ENCODE results near the gene CTIF. TPM values are rescaled to one million over a fixed set of nuclear protein-coding genes. Genes with fewer than 3 reads are reported as not detected.

Gene CTIF
- total RNA-seq, 1 donor from 2014 or later, result 15.0 TPM

GRCh38 chr18:48658721-48659120, 119.9 kb downstream of the CTIF start:
- DNase-seq (ENCODE audit: low read depth) (no peak), FAIRE-seq (no peak)
- H3K27me3 ChIP-seq (ENCODE audit: control insufficient read depth, insufficient read depth, low read length), result no peaks in the 10 kb centered on the region

GRCh38 chr18:48659188-48660009, 120.6 kb downstream of the CTIF start:
- Histone ChIP-seq H3K27me3 (ENCODE audit: control insufficient read depth, insufficient read depth, low read length) (no peaks in the 10 kb centered on the region), H3K4me3 (ENCODE audit: low read depth, low read length) (no peak overlapping the region), H3K36me3 (ENCODE audit: control insufficient read depth, insufficient read depth, low read length) (peaks cover 4% of the 10 kb centered on the region)
- no peak for DNase-seq (ENCODE audit: low read depth)
- FAIRE-seq, result peak; percentile 87
- TF ChIP-seq CTCF (IDR thresholded peaks at IDR 0.05; ENCODE audit: insufficient read depth, low read length, severe bottlenecking), result no peak

More at GRCh38 chr18:48658721-48659120, 119.9 kb downstream of the CTIF start:
- peaks cover under 1% of the 10 kb centered on the region for H3K36me3 ChIP-seq (ENCODE audit: control insufficient read depth, insufficient read depth, low read length)
- TF ChIP-seq CTCF (IDR thresholded peaks at IDR 0.05; ENCODE audit: insufficient read depth, low read length, severe bottlenecking), result no peak
- no peak overlapping the region for H3K4me3 ChIP-seq (ENCODE audit: low read depth, low read length)

GRCh38 chr18:48660346-48661228, 121.8 kb downstream of the CTIF start:
- peaks cover 9% of the 10 kb centered on the region for H3K36me3 ChIP-seq (ENCODE audit: control insufficient read depth, insufficient read depth, low read length)
- no peaks in the 10 kb centered on the region for H3K27me3 ChIP-seq (ENCODE audit: control insufficient read depth, insufficient read depth, low read length)
- no peak for TF ChIP-seq CTCF (IDR thresholded peaks at IDR 0.05; ENCODE audit: insufficient read depth, low read length, severe bottlenecking)
- DNase-seq (ENCODE audit: low read depth), result no peak
- no peak overlapping the region for H3K4me3 ChIP-seq (ENCODE audit: low read depth, low read length)
- FAIRE-seq, result no peak

DNA sequence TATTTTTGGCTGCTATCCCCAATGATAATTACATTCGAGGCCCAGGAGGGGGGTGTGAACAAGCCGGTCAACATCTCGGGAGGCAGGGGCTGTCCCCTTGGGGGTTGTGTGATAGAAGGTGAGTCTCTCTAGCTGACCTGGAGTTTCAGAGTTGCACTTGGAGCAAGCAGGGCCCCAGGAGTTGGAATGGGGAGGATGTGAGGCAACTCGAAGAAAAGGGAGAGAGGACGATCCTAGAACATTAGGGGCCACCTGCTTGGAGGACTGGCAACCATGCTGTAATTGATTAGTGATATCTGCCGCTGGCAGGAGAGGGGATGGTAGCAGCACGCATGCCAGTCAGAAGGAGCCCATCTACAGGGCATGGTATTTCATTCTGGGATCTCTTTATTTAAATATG, 122.6 kb downstream of the CTIF start:
- no peak for FAIRE-seq
- H3K4me3 ChIP-seq (ENCODE audit: low read depth, low read length), result no peak overlapping the region
- TF ChIP-seq CTCF (IDR thresholded peaks at IDR 0.05; ENCODE audit: insufficient read depth, low read length, severe bottlenecking), result no peak
- no peak for DNase-seq (ENCODE audit: low read depth)
- peaks cover 14% of the 10 kb centered on the region for H3K36me3 ChIP-seq (ENCODE audit: control insufficient read depth, insufficient read depth, low read length)
- no peaks in the 10 kb centered on the region for H3K27me3 ChIP-seq (ENCODE audit: control insufficient read depth, insufficient read depth, low read length)

DNA sequence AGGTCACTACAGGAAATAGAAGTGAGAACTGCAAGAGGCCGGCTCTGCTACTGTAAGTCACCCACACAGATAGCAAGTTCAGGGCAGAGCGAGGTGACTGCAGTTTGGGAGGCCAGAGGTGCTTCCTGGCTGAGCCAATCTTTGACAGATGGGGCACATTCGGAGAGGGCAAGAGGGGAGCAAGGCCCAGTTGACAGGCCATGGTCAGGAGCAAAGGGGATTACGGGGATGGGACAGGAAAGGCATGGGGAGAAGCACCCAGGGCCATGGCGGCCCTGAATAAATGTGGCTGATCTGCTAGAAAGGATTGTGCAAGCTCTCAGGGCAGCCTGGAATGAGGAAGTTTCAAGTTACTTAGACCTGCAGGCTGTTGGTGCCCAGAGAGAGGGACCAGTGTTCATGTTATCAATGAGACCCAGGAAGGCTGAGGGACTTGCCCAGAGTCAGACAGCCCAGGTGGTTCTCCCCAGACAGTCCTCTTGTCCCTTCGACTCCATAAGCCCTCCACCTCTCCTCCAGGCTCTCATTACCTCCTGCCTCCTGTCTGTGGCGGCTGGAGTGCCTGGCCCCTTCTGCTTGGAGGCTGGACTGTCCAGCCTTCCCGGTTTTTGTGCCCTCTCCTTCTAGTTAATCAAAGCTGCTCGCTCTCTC, 123.3 kb downstream of the CTIF start:
- no peak for TF ChIP-seq CTCF (IDR thresholded peaks at IDR 0.05; ENCODE audit: insufficient read depth, low read length, severe bottlenecking)
- Histone ChIP-seq H3K4me3 (ENCODE audit: low read depth, low read length) (no peak overlapping the region), H3K27me3 (ENCODE audit: control insufficient read depth, insufficient read depth, low read length) (no peaks in the 10 kb centered on the region), H3K36me3 (ENCODE audit: control insufficient read depth, insufficient read depth, low read length) (peaks cover 17% of the 10 kb centered on the region)
- peak; percentile 62 for DNase-seq (ENCODE audit: low read depth)
- no peak for FAIRE-seq
